Chondrocyte (in vitro differentiated cells): ENCODE measurements around the gene CTBP1. TPM values are rescaled to one million over a fixed set of nuclear protein-coding genes. Genes with fewer than 3 reads are reported as not detected.
A peak's percentile ranks its signal among the peaks of the same experiment; 100 is the strongest.

Experiments used
- DNase-seq: peaks from one replicate; pipeline ENCODE4 v3.0.0; 2021; ENCODE audit warnings: mixed read lengths, low spot score
- H3K27ac Mint-ChIP-seq: one replicate; pipeline ENCODE4 v1.8.0; 2021; ENCODE audit warnings: mild to moderate bottlenecking, moderate library complexity, mixed read lengths; ENCODE audit not compliant: unreplicated experiment
- H3K27me3 Mint-ChIP-seq: 2 replicates; pipeline ENCODE4 v1.8.0; 2021; ENCODE audit warnings: low read depth, mixed read lengths
- H3K36me3 Mint-ChIP-seq: 2 replicates; pipeline ENCODE4 v1.8.0; 2021; ENCODE audit warnings: low read depth, mixed read lengths
- H3K4me1 Mint-ChIP-seq: 2 replicates; pipeline ENCODE4 v1.8.0; 2021; ENCODE audit warnings: low read depth, mild to moderate bottlenecking, mixed read lengths
- H3K4me3 Mint-ChIP-seq: one replicate; pipeline ENCODE4 v1.8.0; 2021; ENCODE audit warnings: mild to moderate bottlenecking, moderate library complexity, mixed read lengths; ENCODE audit not compliant: unreplicated experiment
- H3K9me3 Mint-ChIP-seq: 2 replicates; pipeline ENCODE4 v1.8.0; 2021; ENCODE audit warnings: low read depth, mixed read lengths
- total RNA-seq: library from RNA; stranded (reverse); gene quantifications from 3 replicates; pipeline ENCODE4 v1.2.1, GENCODE V29; 2021
- TF ChIP-seq, protein P1 (sequence below): fragments of 200-600 bp; sonication (generic); IDR thresholded peaks from 2 replicates; pipeline ENCODE4 v1.5.0; 2021; ENCODE audit warnings: antibody characterized with exemption, mild to moderate bottlenecking, moderate library complexity

CTBP1 gene
- total RNA-seq, 1 donor from 2014 or later, result 151 TPM

- Mint-ChIP-seq H3K27ac (no peak overlapping the region), H3K9me3 (no peaks in the 10 kb centered on the region), H3K4me1 (peaks cover 40% of the 10 kb centered on the region), H3K36me3 (peaks cover 1% of the 10 kb centered on the region), H3K4me3 (no peak overlapping the region), H3K27me3 (no peaks in the 10 kb centered on the region)
- DNase-seq, result peak; percentile 86
- TF ChIP-seq, protein P1, sequence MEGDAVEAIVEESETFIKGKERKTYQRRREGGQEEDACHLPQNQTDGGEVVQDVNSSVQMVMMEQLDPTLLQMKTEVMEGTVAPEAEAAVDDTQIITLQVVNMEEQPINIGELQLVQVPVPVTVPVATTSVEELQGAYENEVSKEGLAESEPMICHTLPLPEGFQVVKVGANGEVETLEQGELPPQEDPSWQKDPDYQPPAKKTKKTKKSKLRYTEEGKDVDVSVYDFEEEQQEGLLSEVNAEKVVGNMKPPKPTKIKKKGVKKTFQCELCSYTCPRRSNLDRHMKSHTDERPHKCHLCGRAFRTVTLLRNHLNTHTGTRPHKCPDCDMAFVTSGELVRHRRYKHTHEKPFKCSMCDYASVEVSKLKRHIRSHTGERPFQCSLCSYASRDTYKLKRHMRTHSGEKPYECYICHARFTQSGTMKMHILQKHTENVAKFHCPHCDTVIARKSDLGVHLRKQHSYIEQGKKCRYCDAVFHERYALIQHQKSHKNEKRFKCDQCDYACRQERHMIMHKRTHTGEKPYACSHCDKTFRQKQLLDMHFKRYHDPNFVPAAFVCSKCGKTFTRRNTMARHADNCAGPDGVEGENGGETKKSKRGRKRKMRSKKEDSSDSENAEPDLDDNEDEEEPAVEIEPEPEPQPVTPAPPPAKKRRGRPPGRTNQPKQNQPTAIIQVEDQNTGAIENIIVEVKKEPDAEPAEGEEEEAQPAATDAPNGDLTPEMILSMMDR, result no peak
Measured at GRCh38 chr4:1243451-1244080, 5.4 kb downstream of the CTBP1 start.

DNA sequence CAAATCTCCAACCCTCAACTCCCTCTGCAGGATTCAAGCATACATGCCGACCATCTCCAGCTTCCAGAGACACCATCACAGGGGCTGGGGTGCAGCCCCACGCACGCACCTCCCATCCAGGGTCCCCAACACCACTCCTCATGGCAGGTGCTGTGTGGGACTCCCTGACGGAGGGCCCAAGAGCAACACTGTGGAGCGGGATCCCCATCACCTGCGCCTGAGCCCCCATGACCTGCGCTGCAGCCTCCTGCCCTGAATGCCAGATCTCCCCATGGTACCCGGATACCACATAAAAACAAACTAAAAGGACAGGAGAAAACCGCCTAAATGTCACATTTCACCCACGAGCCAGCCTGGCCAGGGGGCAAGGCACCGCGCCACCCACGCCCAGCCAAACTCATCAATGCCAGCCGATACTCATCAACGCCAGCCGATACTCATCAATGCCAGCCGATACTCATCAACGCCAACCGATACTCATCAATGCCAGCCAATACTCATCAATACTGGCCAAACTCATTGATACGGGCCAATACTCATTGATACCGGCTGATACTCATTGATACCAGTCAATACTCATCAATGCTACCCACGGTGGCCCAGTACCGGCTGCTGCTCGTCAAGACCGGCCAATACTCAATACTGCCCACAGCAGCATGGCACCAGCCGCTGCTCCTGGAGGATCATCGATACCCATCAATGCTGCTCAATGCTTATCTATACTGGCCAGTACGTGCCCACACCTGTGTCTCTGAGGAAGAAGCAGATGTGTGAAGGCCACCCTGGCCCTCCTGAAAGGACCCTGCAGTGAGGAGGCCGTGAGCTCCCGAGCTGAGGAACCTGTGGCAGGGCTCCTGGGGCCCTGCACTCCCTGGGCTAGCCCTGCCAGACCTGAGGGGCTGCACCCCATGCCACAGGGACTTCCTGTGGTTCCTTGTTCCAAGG, 6.2 kb downstream of the CTBP1 start:
- DNase-seq, result no peak
- H3K4me3 Mint-ChIP-seq, result no peak overlapping the region

DNA sequence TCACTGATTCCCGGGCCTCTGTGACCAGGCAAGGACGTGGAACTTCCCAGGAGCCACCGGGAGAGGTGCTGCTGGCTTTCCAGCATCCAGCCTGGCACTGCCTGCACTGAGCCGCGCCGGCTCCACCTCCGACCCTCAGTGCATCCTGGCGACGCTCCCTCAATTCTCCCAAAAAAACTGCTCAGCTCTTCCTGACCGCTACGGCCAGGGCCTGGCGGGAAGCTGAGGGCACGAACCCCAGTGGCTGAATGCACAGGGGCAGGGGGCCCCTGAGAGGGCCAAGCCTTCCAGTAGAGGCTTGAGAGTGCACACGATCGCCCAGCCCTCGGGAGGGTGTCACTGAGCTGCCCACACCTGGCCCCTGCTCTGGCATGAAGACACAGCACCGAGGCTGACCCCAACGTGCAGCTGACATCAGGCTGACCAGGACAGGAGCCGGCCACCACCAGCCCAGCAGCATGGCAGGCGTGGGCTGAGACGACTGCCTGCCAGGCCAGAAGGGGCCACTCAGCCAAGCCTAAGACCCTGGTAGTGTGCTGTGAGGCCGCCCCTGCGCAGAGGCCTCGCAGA, 6.9 kb downstream of the CTBP1 start:
- H3K4me1 Mint-ChIP-seq, result peaks cover 38% of the 10 kb centered on the region
- H3K9me3 Mint-ChIP-seq, result no peaks in the 10 kb centered on the region
- no peak for DNase-seq
- H3K27ac Mint-ChIP-seq, result no peak overlapping the region
- H3K36me3 Mint-ChIP-seq, result peaks cover 1% of the 10 kb centered on the region
- H3K27me3 Mint-ChIP-seq, result no peaks in the 10 kb centered on the region
- no peak overlapping the region for H3K4me3 Mint-ChIP-seq
- TF ChIP-seq, protein P1, result no peak

More for the DNA sequence above, 6.2 kb downstream of the CTBP1 start:
- TF ChIP-seq, protein P1, result no peak
- Mint-ChIP-seq H3K27ac (no peak overlapping the region), H3K9me3 (no peaks in the 10 kb centered on the region), H3K4me1 (peaks cover 40% of the 10 kb centered on the region), H3K36me3 (peaks cover 1% of the 10 kb centered on the region), H3K27me3 (no peaks in the 10 kb centered on the region)

DNA sequence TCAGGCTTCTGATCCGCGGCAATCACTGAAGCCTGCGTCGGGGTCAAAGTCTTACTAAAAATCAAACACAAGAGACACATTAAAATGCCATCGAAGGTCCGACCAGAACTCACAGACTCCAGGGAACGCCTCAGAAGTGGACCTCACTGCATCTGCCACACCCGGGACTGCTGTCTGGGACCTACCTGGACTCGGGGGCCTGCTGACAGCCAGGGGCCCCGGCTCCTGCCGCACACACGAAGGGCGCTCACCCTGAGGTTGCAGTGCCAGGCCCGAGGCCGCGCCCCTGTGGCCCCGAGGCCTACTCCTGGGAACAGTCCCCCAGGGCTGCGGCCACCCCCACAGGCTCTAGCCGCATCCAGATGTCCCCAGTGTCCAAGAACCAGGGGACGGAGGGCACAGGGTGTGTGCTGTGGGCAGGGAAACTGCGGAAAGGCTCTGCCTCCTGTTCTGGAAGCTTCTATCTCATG, 7.4 kb downstream of the CTBP1 start:
- DNase-seq, result no peak
- peaks cover 32% of the 10 kb centered on the region for H3K4me1 Mint-ChIP-seq
- no peaks in the 10 kb centered on the region for H3K27me3 Mint-ChIP-seq
- H3K27ac Mint-ChIP-seq, result no peak overlapping the region
- no peaks in the 10 kb centered on the region for H3K9me3 Mint-ChIP-seq
- peaks cover 1% of the 10 kb centered on the region for H3K36me3 Mint-ChIP-seq
- TF ChIP-seq, protein P1, result no peak
- H3K4me3 Mint-ChIP-seq, result no peak overlapping the region
